ENCODE results near the gene OR7D2.
"Not testable (repeated sequence)": the region's sequence is repeated elsewhere in the genome, so short reads cannot be mapped to it uniquely, and the experiment has no call there.

Gene OR7D2

DNA sequence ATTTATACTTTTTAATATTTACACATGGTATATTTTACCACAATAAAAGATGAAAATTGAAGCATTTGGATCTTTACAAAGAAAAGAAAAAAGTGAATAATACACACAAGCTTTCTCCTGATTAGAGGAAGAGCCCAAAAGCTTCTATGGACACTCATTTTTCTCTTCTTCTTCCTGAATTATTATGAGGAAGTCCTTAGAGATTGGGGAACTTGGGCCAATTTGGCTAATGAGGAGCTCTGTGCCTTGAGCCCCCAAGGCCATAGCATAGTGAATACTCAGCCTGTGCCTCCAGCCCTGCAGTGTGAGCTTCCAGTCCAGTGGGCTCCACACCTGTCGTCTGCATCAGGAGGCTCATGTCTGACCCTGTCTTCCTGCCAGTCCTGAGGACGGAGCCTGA lies 19.3 kb downstream of the OR7D2 start:
- not testable (repeated sequence) for DNase-seq (ENCODE audit: insufficient read length, low spot score); FAIRE-seq

DNA sequence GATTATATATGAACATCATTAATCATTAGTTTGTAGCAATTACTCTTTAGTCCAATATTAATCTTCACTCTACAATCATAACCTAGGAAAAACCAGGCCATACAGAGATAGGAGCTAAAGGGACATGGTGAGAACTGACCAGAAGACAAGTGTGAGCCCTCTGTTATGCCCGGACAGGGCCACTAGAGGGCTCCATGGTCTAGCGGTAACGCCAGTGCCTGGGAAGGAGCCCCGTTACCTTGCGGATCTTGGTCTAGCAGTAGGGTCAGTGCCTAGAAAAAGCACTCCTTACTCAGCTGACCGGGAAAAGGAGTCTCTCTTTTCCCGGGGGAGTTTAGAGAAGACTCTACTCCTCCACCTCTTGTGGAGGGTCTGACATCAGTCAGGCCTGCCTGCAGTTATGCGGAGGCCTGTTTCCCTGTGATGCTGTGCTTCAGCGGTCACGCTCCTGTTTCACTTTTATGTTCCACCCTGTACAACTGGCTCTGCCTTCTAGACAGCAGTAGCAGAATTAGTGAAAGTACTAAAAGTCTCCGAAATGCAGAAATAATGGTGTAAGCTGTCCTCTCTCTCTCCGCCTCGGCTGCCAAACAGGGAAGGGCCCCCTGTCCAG lies 26.8 kb downstream of the OR7D2 start:
- peak; percentile 83 for FAIRE-seq
- DNase-seq (ENCODE audit: insufficient read length, low spot score): peak; percentile 30

DNA sequence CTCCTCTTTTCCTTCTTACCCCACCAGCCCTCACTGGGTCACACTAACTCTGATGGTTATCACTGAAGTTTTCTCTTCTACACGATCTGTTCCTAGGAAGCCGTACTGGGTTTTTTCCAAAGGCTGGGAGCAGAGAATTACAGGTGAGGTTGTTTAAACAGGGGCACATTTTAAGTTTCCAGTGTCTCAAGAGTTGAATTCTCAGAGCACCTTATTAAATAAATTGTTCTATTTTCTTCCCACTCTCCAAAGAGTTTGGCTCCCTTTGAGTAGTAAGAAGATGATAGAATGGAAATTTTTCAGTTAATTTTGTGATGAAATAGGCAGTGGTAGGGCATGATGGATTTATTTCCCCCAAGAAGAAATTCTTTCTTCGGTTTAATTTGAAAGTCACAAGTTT lies 40.7 kb downstream of the OR7D2 start, which contains the start of gene OR7D4:
OR7D4 (minus strand) TSS at position 101 of the 400 bp plus-strand sequence. CDS start 4,752 bp downstream, outside the sequence.
- DNase-seq (ENCODE audit: insufficient read length, low spot score) (no peak), FAIRE-seq (no peak)

All from GM19239 (cell line).